WTC11 (cell line): ENCODE data around the gene CLPTM1L.

Source experiments
- SP1 ChIP-seq: sonication (generic); formaldehyde crosslinking; conservative IDR thresholded peaks from 2 replicates; pipeline ENCODE4 v1.8.1; 2022; ENCODE audit warnings: missing genetic modification reagents
- TEAD4 ChIP-seq: sonication (generic); formaldehyde crosslinking; IDR thresholded peaks from 2 replicates; pipeline ENCODE4 v1.8.0; 2022; ENCODE audit warnings: mild to moderate bottlenecking, missing genetic modification reagents
- ZNF138 ChIP-seq: sonication (generic); formaldehyde crosslinking; conservative IDR thresholded peaks from 2 replicates; pipeline ENCODE4 v1.8.1; 2022; ENCODE audit warnings: mild to moderate bottlenecking, moderate library complexity, missing genetic modification reagents
- TF ChIP-seq, protein P1 (sequence below): sonication (generic); formaldehyde crosslinking; IDR thresholded peaks from 2 replicates; pipeline ENCODE4 v1.8.1; 2022; ENCODE audit warnings: low read depth, mild to moderate bottlenecking, moderate library complexity, missing genetic modification reagents, borderline replicate concordance
- TF ChIP-seq, protein P2 (sequence below): fragments of 200-600 bp; IDR thresholded peaks from 2 replicates; pipeline ENCODE4 v1.8.0; 2022; ENCODE audit warnings: antibody characterized with exemption
- TF ChIP-seq, protein P3 (sequence below): sonication (generic); formaldehyde crosslinking; IDR thresholded peaks from 2 replicates; pipeline ENCODE4 v1.8.1; 2023; ENCODE audit warnings: mild to moderate bottlenecking, missing genetic modification reagents, moderate library complexity
- TF ChIP-seq, protein P4 (sequence below): sonication (generic); formaldehyde crosslinking; IDR thresholded peaks from 2 replicates; pipeline ENCODE4 v1.8.0; 2022; ENCODE audit warnings: mild to moderate bottlenecking, missing genetic modification reagents
- TF ChIP-seq, protein P5 (sequence below): sonication (generic); formaldehyde crosslinking; IDR thresholded peaks from 2 replicates; pipeline ENCODE4 v1.8.0; 2022; ENCODE audit warnings: mild to moderate bottlenecking, missing genetic modification reagents
- TF ChIP-seq, protein P6 (sequence below): fragments of 250-450 bp; sonication (Bioruptor Pico); IDR thresholded peaks from 2 replicates; pipeline ENCODE4 v1.9.0; 2021; ENCODE audit warnings: mild to moderate bottlenecking, borderline replicate concordance

DNA sequence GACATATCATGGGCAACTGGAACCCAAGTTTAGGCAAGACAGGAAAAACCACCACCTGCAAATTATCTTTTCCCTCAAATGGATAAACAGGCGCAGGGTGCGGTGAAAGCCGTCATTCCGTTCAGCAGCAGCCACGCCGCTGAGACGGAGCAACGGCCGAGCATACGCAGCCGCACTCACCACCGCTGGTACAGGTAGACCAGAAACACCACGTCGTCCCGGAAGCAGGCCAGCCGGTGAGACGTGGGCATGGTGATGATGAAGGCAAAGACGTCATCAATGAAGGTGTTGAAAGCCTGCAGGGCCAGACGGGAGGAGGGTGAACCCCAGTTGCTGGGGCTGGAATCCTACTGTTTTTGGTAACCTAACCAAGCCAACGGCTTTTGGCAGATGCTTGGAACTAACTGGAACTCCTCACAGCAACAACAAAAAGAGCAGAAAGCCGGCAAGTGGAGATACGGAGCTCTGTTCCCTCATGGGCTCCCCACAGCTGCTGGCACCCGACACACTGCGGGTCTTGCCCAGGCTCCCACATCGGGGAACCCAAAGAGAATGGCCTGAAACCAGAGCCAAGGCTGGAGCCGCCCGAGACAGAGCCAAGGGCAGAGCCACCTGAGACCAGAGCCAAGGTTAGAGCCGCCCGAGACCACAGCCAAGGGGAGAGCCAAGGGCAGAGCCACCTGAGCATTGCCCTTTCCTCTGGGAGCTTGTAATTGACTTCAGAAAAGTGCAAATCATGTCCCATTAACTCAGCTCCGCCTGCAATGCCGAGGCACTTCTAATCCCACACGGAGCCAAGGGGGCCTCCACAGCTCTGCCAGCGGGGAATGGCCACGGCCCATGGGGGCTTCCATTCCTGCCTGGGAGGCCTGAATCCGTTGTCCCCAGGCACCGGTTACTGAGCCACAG lies 24.2 kb downstream of the CLPTM1L start:
- TF ChIP-seq SP1 (CRISPR knock-in tag) = no peak
- TF ChIP-seq, protein P1, sequence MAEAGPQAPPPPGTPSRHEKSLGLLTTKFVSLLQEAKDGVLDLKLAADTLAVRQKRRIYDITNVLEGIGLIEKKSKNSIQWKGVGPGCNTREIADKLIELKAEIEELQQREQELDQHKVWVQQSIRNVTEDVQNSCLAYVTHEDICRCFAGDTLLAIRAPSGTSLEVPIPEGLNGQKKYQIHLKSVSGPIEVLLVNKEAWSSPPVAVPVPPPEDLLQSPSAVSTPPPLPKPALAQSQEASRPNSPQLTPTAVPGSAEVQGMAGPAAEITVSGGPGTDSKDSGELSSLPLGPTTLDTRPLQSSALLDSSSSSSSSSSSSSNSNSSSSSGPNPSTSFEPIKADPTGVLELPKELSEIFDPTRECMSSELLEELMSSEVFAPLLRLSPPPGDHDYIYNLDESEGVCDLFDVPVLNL = no peak
- TF ChIP-seq TEAD4 (CRISPR knock-in tag) = no peak
- TF ChIP-seq, protein P2, sequence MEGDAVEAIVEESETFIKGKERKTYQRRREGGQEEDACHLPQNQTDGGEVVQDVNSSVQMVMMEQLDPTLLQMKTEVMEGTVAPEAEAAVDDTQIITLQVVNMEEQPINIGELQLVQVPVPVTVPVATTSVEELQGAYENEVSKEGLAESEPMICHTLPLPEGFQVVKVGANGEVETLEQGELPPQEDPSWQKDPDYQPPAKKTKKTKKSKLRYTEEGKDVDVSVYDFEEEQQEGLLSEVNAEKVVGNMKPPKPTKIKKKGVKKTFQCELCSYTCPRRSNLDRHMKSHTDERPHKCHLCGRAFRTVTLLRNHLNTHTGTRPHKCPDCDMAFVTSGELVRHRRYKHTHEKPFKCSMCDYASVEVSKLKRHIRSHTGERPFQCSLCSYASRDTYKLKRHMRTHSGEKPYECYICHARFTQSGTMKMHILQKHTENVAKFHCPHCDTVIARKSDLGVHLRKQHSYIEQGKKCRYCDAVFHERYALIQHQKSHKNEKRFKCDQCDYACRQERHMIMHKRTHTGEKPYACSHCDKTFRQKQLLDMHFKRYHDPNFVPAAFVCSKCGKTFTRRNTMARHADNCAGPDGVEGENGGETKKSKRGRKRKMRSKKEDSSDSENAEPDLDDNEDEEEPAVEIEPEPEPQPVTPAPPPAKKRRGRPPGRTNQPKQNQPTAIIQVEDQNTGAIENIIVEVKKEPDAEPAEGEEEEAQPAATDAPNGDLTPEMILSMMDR = no peak
- TF ChIP-seq, protein P3, sequence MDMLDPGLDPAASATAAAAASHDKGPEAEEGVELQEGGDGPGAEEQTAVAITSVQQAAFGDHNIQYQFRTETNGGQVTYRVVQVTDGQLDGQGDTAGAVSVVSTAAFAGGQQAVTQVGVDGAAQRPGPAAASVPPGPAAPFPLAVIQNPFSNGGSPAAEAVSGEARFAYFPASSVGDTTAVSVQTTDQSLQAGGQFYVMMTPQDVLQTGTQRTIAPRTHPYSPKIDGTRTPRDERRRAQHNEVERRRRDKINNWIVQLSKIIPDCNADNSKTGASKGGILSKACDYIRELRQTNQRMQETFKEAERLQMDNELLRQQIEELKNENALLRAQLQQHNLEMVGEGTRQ (CRISPR knock-in tag) = no peak
- TF ChIP-seq, protein P4, sequence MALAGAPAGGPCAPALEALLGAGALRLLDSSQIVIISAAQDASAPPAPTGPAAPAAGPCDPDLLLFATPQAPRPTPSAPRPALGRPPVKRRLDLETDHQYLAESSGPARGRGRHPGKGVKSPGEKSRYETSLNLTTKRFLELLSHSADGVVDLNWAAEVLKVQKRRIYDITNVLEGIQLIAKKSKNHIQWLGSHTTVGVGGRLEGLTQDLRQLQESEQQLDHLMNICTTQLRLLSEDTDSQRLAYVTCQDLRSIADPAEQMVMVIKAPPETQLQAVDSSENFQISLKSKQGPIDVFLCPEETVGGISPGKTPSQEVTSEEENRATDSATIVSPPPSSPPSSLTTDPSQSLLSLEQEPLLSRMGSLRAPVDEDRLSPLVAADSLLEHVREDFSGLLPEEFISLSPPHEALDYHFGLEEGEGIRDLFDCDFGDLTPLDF (CRISPR knock-in tag) = no peak
- TF ChIP-seq, protein P5, sequence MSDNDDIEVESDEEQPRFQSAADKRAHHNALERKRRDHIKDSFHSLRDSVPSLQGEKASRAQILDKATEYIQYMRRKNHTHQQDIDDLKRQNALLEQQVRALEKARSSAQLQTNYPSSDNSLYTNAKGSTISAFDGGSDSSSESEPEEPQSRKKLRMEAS = no peak
- TF ChIP-seq ZNF138 (CRISPR knock-in tag) = no peak
- TF ChIP-seq, protein P6, sequence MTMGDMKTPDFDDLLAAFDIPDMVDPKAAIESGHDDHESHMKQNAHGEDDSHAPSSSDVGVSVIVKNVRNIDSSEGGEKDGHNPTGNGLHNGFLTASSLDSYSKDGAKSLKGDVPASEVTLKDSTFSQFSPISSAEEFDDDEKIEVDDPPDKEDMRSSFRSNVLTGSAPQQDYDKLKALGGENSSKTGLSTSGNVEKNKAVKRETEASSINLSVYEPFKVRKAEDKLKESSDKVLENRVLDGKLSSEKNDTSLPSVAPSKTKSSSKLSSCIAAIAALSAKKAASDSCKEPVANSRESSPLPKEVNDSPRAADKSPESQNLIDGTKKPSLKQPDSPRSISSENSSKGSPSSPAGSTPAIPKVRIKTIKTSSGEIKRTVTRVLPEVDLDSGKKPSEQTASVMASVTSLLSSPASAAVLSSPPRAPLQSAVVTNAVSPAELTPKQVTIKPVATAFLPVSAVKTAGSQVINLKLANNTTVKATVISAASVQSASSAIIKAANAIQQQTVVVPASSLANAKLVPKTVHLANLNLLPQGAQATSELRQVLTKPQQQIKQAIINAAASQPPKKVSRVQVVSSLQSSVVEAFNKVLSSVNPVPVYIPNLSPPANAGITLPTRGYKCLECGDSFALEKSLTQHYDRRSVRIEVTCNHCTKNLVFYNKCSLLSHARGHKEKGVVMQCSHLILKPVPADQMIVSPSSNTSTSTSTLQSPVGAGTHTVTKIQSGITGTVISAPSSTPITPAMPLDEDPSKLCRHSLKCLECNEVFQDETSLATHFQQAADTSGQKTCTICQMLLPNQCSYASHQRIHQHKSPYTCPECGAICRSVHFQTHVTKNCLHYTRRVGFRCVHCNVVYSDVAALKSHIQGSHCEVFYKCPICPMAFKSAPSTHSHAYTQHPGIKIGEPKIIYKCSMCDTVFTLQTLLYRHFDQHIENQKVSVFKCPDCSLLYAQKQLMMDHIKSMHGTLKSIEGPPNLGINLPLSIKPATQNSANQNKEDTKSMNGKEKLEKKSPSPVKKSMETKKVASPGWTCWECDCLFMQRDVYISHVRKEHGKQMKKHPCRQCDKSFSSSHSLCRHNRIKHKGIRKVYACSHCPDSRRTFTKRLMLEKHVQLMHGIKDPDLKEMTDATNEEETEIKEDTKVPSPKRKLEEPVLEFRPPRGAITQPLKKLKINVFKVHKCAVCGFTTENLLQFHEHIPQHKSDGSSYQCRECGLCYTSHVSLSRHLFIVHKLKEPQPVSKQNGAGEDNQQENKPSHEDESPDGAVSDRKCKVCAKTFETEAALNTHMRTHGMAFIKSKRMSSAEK (CRISPR knock-in tag) = no peak
